ENCODE measurements around the gene PLEKHG5.

DNA sequence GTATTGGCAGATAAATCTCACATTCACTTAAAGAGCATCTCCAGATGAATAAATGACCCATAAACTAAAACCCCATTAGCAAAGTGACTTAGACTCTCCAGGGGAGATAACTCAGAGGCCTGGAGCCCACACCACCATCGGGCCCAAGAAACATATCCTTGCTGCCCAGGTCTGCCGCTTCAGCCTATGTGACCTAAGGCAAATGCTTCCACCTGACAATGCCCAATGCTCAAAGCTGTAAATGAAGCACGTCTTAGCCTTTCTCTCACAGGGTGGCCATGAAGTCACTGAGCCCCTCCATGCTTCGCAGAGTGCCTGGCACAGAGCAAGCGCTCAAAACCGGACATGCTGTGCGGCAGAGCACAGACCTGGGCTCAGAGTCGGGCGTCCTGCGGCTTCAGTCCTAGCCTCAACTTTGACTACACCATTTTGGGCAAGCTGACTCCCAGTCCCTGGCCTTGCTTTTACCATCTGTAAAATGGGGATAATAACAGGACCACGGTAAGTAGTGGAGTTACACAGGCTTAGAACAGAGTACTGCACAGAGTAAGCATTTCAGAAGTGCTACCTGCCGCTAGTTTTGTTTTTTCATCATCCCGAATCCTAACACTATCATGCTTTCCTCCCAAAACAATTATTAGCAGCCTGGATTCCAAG, 39.2 kb upstream of the PLEKHG5 start:
- TF ChIP-seq, protein P1, sequence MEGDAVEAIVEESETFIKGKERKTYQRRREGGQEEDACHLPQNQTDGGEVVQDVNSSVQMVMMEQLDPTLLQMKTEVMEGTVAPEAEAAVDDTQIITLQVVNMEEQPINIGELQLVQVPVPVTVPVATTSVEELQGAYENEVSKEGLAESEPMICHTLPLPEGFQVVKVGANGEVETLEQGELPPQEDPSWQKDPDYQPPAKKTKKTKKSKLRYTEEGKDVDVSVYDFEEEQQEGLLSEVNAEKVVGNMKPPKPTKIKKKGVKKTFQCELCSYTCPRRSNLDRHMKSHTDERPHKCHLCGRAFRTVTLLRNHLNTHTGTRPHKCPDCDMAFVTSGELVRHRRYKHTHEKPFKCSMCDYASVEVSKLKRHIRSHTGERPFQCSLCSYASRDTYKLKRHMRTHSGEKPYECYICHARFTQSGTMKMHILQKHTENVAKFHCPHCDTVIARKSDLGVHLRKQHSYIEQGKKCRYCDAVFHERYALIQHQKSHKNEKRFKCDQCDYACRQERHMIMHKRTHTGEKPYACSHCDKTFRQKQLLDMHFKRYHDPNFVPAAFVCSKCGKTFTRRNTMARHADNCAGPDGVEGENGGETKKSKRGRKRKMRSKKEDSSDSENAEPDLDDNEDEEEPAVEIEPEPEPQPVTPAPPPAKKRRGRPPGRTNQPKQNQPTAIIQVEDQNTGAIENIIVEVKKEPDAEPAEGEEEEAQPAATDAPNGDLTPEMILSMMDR (IDR thresholded peaks at IDR 0.05), result no peak
- TF ChIP-seq POLR2A (IDR thresholded peaks at IDR 0.05), result no peak
